Tibial nerve (tissue), 4 donors: Measurements from ENCODE around the gene MKNK1.

Experiments
- CTCF ChIP-seq, 5 experiments: fragments of 200-600 bp in 3 of 5; fragments of 450-650 bp in 2 of 5; sonication (generic) in 3 of 5; IDR thresholded peaks; one replicate each; pipeline ENCODE4 v1.5.1; 2016 to 2019; ENCODE audit warnings: antibody characterized with exemption in 5 of 5, mild to moderate bottlenecking in 3 of 5, moderate library complexity in 2 of 5
- EP300 ChIP-seq, 2 donors: sonication (generic); formaldehyde crosslinking; IDR thresholded peaks; one replicate each; pipeline ENCODE4 v1.6.1; 2017; ENCODE audit warnings: antibody characterized with exemption in 2 of 2, mild to moderate bottlenecking in 1 of 2
- POLR2A ChIP-seq, 2 donors: fragments of 450-650 bp; IDR thresholded peaks; one replicate each; pipeline ENCODE4 v1.6.1; 2017; ENCODE audit warnings: antibody characterized with exemption in 2 of 2, mild to moderate bottlenecking in 2 of 2, moderate library complexity in 2 of 2

GRCh38 chr1:46594063-46594462 is 10.0 kb downstream of the MKNK1 start:
- TF ChIP-seq CTCF (IDR thresholded peaks at IDR 0.05) (no peak), EP300 (IDR thresholded peaks at IDR 0.05) (peak in 1 of 2 donors; percentile 25), POLR2A (IDR thresholded peaks at IDR 0.05) (no peak)
